KG1 (cell line): ENCODE measurements around the gene CCDC117.

ENCODE experiments used
- DNase-seq: peaks from one replicate; lab custom pipeline; 2025; lab: John Stamatoyannopoulos, UW

The CCDC117 gene

DNA sequence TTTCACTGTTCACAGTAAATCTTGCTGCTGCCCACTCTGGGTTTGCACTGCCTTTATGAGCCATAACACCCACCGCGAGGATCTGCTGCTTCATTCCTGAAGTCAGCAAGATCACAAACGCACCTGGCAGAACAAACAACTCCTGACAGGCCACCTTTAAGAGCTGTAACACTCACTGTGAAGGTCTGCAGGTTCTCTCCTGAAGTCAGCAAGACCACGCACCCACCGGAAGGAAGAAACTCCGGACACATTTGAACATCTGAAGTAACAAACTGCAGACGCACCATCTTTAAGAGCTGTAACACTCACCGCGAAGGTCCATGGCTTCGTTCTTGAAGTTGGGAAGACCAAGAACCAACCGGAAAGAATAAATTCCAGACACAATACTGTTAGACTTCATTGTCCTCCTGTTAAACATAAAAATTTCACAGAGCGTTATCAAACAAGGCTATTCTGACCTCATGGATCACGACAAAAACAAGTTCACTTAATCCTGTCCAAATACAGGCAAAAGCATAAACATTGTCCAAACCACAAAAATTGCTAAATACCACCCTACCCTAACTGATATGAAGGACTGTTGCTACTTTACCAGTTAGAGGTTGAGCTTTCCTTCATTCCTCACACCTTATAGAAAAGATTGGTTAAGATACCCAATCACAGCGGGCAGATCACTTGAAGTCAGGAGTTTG lies 3.0 kb upstream of the CCDC117 start:
- no peak for DNase-seq

DNA sequence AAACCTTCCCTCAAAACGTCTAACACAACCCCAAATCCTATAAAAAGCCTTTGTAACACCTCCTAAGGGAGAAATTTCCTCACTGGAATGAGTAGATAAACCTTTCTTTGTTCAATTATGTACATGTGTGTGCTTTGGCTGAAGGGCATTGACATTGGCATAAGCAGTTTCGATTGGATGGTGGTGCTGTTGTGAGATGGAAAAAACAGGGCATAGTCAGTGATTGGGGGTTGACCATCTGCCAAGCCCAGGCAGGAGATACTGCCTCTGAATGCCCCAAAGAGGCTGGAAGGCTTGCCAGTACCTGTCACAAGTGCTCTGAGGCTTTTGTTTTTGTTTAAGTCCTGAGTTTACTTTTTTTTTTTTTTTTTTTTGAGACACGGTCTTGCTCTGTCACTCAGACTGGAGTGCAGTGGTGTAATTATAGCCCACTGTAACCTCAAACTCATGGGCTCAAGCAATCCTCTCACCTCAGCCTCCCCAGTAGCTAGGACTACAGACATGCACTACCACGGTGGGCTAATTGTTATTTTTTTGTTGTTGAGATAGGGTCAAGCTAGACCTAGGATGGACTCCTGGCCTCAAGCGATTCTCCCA lies 1.2 kb upstream of the CCDC117 start:
- no peak for DNase-seq

DNA sequence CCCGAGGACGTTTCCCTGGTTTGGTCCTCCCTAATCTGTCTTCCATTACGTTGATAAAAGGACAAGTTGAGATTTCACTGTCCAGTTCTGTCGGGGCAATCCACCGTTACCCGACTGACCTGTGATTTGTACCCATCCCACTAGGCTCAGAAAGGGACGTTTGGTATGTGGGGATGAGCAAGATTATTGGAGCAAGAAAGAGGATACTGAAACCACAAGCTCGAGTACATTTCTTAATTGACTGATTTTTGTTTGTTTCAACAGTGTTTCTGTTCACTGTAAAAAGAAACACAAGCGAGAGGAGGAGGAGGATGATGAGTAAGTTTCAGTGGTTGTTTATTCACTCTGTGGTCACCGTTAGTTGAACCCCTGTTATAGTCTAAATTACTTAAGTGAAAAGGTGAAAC lies 969 bp downstream of the CCDC117 start:
- DNase-seq: no peak

DNA sequence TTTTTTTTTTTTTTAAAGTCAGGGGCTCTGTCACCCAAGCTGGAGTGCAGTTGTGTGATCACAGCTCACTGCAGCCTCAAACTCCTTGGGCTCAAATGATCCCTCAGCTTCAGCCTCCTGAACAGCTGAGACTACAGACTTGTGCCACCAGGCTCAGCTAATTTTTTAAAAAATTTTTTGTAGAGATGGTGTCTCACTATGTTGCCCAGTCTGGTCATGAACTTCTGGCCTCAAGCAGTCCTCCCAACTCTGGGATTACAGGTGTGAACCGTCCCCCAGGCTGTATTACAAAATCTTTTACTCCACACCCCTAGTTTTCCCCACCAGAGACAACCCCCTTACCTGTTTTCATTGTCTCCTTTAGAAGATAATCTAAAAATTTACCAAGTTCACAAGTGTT lies 1.9 kb downstream of the CCDC117 start:
- DNase-seq: no peak

DNA sequence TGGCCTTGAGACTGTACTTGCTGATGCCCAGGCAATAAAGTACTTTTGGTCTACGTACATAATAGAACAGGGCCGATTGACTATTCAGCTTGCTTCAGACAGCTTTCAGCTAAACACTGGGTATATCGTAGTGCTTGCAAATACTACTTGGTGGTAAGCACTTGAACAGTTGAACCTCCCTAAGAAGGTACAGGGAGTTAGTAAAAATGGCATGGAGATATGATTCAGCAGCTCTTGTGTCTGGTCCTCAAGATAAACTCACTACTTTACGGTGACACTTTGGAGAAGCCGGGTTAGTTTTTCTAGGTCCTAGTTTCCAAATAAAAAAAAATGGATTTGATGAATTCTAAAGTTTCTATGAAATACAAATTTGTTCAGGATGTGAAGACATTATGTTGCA lies 7.3 kb downstream of the CCDC117 start:
- no peak for DNase-seq

DNA sequence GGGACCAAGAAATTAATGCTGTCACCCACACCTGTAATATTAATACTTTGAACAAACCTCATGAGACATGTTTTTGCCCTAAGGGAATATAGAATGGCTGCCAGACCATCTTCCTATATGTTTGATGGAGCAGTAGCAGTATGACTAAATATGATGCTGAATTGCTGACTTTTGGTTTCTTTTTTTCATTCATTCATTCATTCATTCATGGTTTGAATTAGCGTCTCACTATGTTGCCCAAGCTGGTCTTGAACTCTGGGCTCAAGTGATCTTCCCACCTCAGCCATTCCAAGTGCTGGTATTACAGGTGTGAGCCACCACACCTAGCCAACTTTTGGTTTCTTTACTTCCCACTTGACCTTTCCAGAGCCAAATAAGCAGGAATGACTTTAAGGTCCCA lies 7.8 kb downstream of the CCDC117 start:
- DNase-seq: no peak

DNA sequence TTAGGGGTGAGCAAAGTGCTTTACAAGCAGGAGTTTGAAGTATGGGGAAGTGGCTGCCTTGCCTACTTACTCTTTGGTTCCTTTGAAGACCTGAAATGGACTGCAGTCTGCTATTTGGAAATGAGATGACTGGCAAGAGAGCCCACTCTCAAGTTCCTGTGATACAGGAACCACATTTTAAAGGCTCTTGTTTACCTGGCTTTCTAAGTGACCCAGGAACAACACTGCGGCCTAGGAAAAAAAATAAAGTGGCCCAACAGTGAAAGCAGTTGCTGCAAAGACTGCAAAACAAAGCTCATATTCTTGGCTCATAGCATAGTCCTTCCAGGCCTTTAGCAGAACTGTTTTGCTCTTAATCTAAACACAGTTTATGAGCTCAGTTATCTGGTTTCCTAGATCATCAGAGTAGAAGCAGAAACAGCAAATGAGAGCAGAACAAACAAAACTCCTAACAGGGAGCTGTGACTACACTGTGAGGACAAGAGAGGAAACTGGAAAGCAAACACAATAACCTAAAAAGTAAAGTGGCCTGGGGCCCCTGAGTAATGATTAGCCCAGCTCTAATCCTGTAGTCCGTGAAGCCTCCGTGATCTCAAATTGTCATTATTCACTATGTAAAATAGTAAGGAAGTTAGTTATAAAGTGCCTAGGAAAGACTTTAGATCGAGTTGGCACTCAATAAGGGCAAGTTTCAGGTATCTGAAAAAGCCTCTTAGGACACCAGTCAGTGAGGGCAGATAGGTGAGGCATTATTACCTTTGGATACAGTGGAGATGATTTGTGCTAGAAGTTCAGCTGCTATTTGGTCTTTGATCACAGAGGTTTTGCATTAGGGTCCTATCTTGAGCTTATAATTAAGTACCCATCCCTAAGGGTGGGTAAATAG lies 11.5 kb downstream of the CCDC117 start:
- no peak for DNase-seq

DNA sequence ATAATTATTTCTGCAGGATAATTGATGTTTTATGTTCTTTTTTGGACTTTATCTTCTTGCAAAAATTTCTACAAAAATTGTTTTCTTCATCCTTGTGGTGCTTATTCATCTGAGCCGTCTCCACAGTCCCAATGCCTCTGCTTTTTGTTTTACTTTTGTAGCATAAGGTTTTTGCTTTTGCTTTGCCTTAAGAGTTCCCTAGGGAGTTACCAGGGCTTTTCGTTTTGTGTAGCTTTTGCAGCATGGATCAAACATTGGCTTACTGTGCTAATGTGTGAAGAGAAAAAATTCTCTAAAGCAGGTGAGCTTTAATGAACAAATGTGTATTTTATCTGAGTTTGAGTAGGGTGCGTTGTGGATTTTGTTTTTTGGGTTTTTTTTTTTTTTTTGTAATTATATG lies 16.1 kb downstream of the CCDC117 start:
- DNase-seq: no peak

DNA sequence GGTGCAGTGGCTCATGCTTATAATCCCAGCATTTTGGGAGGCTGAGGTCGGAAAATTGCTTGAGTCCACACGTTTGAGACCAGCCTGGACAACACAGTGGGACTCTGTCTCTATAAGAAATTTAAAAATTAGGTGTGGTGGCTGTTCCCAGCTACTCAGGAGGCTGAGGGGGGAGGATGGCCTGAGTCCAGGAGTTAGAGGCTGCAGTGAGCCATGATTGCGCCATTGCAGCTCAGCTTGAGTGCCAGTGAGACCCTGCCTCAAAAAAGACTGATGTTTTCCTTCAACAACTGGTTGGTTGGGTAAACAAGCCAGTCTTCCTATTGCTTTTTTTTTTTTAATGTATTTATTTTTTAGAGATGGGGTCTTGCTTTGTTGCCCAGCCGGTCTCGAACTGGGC lies 18.6 kb downstream of the CCDC117 start:
- no peak for DNase-seq

DNA sequence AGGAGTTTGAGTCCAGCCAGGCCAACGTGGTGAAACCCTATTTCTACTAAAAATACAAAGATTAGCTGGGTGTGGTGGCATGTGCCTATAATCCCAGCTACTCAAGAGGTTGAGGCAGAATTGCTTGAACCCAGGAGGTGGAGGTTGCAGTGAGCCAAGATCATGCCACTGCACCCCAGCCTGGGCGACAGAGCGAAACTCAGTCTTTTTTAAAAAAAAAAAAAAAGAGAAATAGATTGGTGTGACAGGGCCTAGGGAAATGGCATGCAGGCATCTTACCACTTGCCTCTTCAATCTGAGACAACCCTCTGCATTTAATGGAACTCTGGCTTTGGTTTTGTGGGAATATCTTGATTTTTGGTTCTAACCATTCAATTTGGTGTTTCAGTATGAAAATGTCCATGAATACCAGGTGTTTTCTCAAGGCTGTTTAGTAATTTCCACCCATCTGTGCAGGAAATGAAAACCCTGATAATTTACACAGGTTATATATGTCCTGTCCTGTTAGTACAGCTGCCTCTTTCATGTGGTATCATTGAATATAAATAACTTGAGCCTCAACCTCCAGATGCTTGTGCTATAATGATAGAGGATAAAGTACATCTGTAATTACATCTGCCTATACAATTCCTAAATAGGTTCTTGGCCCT lies 19.5 kb downstream of the CCDC117 start:
- no peak for DNase-seq

DNA sequence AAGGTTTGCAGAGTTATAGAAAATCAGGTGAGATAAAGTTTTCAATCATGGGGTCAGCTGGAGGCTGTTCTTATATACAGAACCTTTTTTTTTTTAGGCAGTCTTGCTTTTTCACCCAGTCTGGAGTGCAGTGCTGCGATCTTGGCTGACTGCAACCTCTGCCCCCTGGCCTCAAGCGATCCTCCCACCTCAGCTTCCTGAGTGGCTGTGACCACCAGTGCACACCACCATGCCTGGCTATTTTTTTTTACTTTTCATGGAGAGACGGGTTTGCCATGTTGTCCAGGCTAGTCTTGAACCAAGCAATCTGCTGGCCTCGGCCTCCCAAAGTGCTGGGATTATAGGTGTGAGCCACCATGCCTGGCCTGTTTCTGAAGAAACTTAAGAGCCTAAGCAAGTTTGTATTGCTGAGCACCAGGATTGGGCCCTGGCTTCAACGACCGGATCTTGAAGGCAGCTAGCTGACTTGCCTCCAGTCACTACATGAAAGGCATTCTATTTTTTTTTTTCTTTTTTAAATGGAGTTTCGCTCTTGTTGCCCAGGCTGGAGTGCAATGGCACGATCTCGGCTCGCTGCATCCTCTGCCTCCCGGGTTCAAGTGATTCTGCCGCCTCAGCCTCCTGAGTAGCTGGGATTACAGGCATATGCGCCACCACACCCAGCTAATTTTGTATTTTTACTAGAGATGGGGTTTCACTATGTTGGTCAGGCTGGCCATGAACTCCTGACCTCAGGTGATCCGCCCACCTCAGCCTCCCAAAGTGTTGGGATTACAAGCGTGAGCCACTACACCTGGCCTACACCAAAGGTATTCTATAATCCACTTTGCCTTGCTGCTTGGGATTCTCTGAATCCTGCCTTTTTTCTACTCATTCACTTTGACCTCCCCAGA lies 20.2 kb downstream of the CCDC117 start:
- DNase-seq: no peak

DNA sequence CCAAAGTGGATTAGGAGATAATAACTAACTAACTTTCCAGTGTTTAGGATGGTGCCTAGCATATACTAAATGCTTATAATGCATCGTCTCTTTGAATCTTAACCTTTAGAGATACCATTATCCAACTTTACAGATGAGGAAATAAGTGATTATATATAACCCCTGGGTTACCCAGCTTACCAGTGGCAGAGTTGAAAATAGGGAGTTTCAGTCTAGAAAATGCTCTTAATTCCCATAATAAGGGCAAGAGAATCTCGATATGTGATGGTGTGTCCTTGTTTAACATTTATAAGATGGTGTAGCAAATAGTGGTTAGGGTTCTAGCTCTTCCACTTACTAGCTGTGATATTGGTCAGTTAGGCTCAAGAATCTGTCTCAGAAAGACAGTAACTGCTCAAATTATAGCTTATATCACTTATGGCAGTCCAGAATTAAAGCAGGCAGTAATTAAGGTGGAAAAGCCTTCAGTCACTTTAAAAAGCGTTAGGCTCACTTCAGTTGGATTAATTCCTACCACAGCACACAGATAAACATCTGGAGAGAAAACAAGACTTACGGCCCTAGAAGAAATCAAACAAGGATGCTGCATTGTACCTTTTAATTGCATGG lies 21.6 kb downstream of the CCDC117 start:
- DNase-seq: no peak

DNA sequence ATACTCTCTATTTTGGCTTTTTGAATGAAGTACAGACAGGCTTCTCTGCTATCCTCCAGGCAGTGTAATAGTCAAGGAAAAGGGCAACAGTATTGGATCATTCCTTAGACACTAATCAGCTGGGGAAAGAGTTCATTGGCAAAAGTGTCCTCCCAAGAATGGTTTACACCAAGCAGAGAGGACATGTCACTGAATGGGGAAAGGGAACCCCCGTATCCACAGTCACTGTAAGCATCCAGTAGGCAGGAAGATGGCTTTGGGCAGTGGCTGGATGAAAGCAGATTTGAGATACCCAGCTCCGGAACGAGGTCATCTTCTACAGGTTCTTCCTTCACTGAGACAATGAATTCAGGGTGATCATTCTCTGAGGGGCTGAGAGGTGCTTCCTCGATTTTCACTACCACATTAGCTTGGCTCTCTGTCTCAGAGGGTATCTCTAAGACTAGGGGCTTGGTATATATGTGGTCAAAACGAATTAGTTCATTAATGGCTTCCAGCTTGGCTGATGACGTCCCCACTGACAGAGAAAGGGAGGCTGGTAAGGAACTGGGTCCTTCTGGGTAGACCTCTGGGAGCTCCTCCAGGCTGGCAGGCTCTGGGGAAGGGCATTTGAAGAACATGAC lies 22.7 kb downstream of the CCDC117 start:
- DNase-seq: no peak

DNA sequence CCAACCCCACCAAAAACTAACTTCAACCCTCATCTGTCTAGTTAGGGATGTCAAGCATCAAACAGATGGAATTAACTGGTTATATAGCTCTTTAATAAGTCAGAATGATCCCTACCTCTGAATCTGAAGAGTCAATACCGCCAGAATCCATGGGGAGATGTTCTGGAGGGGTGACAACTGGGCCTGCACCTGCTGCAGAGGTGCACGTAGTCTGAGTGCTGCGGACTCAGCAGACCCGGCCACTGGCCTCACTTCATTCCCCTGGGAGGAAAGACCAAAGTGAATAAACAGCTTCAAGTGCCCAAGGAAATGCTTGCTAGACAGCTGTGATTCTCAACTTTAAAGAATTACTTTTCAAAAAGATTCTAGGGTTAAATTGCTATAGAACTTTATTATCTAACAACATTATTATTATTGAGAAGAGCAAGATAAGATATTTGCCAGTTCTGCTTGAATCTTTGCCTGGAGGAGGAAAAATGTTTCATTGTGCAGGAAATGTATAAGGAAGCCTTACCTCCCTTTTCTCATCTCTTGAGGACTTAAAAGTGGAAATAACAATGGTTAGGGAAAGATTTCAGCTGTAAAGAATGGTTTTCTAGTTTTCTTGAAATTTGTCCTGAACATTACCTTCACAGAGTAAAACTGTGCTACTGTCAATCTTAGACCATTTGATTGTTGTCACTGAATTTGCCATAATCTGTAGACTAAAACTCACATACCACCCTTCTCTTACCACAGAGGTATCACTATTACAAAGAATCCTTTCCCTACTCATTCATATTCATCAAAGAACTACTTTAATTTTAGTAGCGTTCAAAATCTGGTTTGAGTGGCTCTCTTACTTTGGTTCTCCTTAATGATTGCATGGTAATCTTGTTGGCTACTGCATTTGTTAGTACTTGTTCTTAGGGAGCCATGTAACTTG lies 23.7 kb downstream of the CCDC117 start:
- DNase-seq: no peak

DNA sequence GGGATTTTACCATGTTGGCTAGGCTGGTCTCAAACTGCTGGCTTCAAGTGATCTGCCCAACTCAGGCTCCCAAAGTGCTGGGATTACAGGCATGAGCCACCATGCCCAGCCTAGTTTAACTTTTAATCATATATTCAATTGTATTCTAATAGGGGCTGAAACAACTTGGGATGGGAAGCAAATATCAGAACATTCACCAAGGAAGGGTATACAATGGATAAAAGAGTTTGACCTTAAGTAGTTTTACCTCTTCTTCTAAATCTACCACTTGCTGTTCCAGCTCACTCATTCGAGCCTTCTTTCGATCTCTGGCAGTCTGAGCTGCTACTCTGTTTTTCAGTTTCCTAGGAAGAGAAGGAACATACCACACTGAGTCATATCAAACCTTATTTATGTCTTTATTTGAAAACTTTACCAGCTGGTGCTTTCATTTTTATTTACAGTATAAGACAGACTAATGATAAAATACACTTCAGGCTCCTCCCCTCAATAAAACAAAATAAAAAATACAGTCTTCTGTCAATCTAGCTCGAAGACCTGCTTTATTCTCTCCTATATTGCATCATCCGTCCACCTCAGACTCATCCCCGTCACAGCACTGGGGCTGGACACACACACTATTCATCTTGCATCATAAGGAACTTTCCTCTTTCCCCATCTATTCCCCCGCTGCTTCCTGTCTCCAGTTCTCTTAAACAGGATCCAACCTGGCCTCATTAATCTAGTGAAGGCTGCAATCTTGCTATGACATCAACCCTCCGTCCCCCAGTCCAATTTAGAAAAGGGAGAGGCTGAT lies 26.5 kb downstream of the CCDC117 start:
- no peak for DNase-seq

DNA sequence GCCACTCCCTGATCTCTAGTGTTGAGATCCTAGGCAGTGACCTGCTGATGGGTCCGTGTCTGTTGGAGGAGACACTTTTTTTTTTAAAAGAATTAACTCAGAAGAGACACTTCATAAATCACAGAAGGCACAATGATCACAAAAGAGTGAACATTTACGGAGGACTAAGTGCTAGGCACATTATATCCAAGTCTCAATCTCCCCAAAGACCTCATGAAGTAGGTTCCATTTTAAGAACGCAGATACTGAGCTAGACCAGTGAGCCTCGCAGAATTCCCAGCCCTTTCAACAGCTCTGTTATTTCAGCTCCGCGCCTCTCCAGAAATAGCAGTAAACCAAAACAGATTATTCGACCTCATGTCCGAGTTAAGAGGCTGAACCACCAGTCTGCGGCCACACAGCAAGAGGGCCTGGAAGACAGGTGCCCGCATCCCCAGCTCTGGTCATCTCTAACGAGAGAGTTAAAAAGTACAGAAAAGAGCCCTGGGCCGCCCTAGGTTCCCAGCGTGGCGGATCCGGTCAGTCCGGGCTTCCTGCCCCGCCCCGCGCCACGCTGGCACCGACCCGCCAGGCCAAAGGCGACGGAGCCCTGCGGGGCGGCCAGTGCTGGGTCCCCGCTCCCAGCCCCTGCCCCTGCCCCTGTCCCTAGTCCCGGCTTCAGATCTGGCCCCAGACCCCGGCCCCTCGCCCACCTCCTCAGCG lies 27.3 kb downstream of the CCDC117 start:
- no peak for DNase-seq

DNA sequence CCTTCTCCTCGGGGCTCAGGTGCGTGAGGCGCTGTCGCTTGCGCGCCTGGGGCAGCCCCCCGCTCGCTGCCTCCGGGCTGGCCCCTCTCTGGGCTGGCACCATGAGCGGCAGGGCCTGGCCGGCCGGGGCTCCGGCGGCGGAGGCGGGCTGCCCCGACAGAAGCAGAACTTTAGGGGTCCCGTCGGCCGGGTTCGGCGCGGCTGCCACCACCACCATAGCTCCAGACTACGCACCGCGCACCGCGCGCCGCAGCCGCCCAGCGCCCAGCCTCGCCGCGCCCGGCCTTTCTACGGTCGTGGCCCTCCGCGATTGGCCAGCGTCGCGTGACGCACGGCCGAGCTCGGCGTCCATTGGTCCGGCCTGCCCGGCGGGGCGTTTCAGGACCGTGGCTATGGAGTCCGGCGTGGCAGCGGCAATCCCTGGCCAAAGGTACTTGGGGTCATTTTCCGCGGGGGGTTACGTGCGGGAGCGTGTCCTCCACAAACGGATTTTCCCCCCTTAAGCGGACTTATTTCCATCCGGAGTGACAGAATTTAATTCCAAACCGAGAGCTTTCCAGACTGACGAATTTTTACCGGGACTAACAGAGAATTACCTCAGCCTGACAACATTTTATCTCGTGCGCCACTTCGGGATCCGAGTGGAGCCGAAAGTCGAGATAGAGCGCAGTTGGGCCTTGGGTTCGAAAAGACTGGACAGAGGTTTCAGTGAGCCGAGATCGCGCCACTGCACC lies 28.0 kb downstream of the CCDC117 start, which contains the start of gene XBP1:
TSS of gene XBP1 (minus strand) at position 262 of the 734 bp plus-strand sequence.
- DNase-seq: peak; percentile 89
